Panc1 (cell line): ENCODE results near the gene PTGDR2. TPM values are rescaled to one million over a fixed set of nuclear protein-coding genes. Genes with fewer than 3 reads are reported as not detected.
"Not testable (repeated sequence)": the region's sequence is repeated elsewhere in the genome, so short reads cannot be mapped to it uniquely, and the experiment has no call there.

Source experiments
- ATAC-seq: fragments of 200-7000 bp; cut with Tn5 transposase; 2 replicates; pipeline ENCODE4 v1.9.1; 2020; ENCODE audit warnings: mild to moderate bottlenecking, moderate library complexity
- BruUV-seq: library from RNA; stranded (reverse); fragments of 400-500 nt; replicated peaks from 2 replicates; lab custom pipeline; 2021; lab: Mats Ljungman, UMichigan
- CTCF ChIA-PET: fragments of 300-600 bp; sonication (Branson Sonifier 250); formaldehyde crosslinking; loops from one replicate; lab custom pipeline; 2022; ENCODE audit warnings: antibody characterized with exemption; lab: Charles Lee
- POLR2A ChIA-PET: fragments of 300-600 bp; sonication (Branson Sonifier 250); formaldehyde crosslinking; loops from one replicate; lab custom pipeline; 2022; ENCODE audit warnings: antibody characterized with exemption; lab: Charles Lee
- DNase-seq: peaks from one replicate; pipeline ENCODE4 v3.0.0-alpha.2; 2010; ENCODE audit warnings: low read depth, low spot score
- H3K27ac ChIP-seq: 2 replicates; pipeline ENCODE4 v1.5.1; 2011; ENCODE audit warnings: mild to moderate bottlenecking, low read length, inconsistent platforms
- H3K27me3 ChIP-seq: fragments of 200-500 bp; sonication (Bioruptor generic); 2 replicates; pipeline ENCODE4 v1.6.0; 2014; ENCODE audit warnings: low read length, inconsistent platforms; ENCODE audit not compliant: control insufficient read depth, insufficient read depth
- H3K36me3 ChIP-seq: fragments of 200-500 bp; sonication (Bioruptor generic); 2 replicates; pipeline ENCODE4 v1.5.1; 2014; ENCODE audit warnings: inconsistent platforms, mild to moderate bottlenecking, low read length, moderate library complexity; ENCODE audit not compliant: control insufficient read depth, insufficient read depth
- H3K4me1 ChIP-seq: 2 replicates; pipeline ENCODE4 v1.5.1; 2011; ENCODE audit warnings: inconsistent platforms, mild to moderate bottlenecking, low read length, moderate library complexity; ENCODE audit not compliant: control insufficient read depth, insufficient read depth
- H3K4me3 ChIP-seq, 2 experiments: 2 replicates each; pipeline ENCODE4 v1.5.1; 2011 to 2012; ENCODE audit warnings: low read depth in 2 of 2, low read length in 2 of 2, mild to moderate bottlenecking in 2 of 2, inconsistent platforms in 1 of 2, moderate library complexity in 1 of 2
- H3K9me3 ChIP-seq: fragments of 200-500 bp; sonication (Bioruptor generic); 2 replicates; pipeline ENCODE4 v1.5.1; 2014; ENCODE audit warnings: low read depth, mild to moderate bottlenecking, inconsistent platforms, low read length, moderate library complexity; ENCODE audit not compliant: control insufficient read depth, insufficient read depth
- CTCF ChIP-seq: fragments of 450-650 bp; IDR thresholded peaks from 2 replicates; pipeline ENCODE4 v1.5.1; 2017; ENCODE audit warnings: mild to moderate bottlenecking
- POLR2AphosphoS5 ChIP-seq: IDR thresholded peaks from 2 replicates; pipeline ENCODE4 v1.6.1; 2012; ENCODE audit warnings: mild to moderate bottlenecking, low read depth, low read length, moderate library complexity
- REST ChIP-seq, 2 experiments: IDR thresholded peaks; 2 replicates each; pipeline ENCODE4 v1.6.1; 2011 to 2012; ENCODE audit warnings: low read depth in 2 of 2, control low read depth in 1 of 2, low read length in 1 of 2, mild to moderate bottlenecking in 1 of 2, moderate library complexity in 1 of 2; ENCODE audit not compliant: insufficient read depth in 1 of 2
- SIN3A ChIP-seq: IDR thresholded peaks from 2 replicates; pipeline ENCODE4 v1.6.1; 2012; ENCODE audit warnings: low read depth, mild to moderate bottlenecking, low read length, moderate library complexity, borderline replicate concordance; ENCODE audit not compliant: insufficient read depth
- TCF7L2 ChIP-seq: IDR thresholded peaks from 2 replicates; pipeline ENCODE4 v1.6.1; 2011; ENCODE audit warnings: mild to moderate bottlenecking, low read depth, low read length, inconsistent platforms
- in situ Hi-C: cut with HindIII; loops from 2 replicates; pipeline ENCODE4 v1.10.0; 2016; ENCODE audit warnings: low sequenced_read_pairs, low pct_unique_long_range_greater_than_20kb
- intact Hi-C: fragments of 100-400 bp; cut with micrococcal nuclease; formaldehyde crosslinking; loops from one replicate; pipeline ENCODE4 v1.10.0; 2022; ENCODE audit not compliant: unreplicated experiment
- total RNA-seq: library from RNA; stranded (reverse); gene quantifications from one replicate; pipeline ENCODE4 v1.2.1, GENCODE V29; 2021; ENCODE audit not compliant: unreplicated experiment

PTGDR2 gene
- total RNA-seq, 1 experiment from 2014 or later = not detected

- in situ Hi-C loops = no loop called here
- Histone ChIP-seq H3K27ac (no peak overlapping the region), H3K36me3 (no peaks in the 10 kb centered on the region), H3K9me3 (no peaks in the 10 kb centered on the region), H3K4me1 (no peaks in the 10 kb centered on the region), H3K4me3 (no peak overlapping the region), H3K27me3 (no peaks in the 10 kb centered on the region)
- ATAC-seq (no peak), DNase-seq (no peak)
- CTCF ChIA-PET = no interaction called here
- no peak for TF ChIP-seq REST (IDR thresholded peaks at IDR 0.05; ENCODE audit: insufficient read depth in 1 of 2, low read depth in 2 of 2, low read length in 1 of 2)
- TF ChIP-seq CTCF = no peak
- TF ChIP-seq POLR2AphosphoS5 = no peak
- no peak for TF ChIP-seq SIN3A
- no peak for TF ChIP-seq TCF7L2
- BruUV-seq = no TSS peak
- POLR2A ChIA-PET = no interaction called here
- intact Hi-C loops = no loop called here
Observed at GRCh38 chr11:60825790-60826189, 30.0 kb downstream of the PTGDR2 start.

GRCh38 chr11:60825118-60825517, 30.6 kb downstream of the PTGDR2 start:
- no peaks in the 10 kb centered on the region for H3K27me3 ChIP-seq
- no peak overlapping the region for H3K27ac ChIP-seq
- no peaks in the 10 kb centered on the region for H3K36me3 ChIP-seq
- H3K9me3 ChIP-seq = no peaks in the 10 kb centered on the region
- no peak overlapping the region for H3K4me3 ChIP-seq
- no peak for TF ChIP-seq SIN3A
- no peak for TF ChIP-seq REST (IDR thresholded peaks at IDR 0.05; ENCODE audit: insufficient read depth in 1 of 2, low read depth in 2 of 2, low read length in 1 of 2)
- TF ChIP-seq TCF7L2 = no peak
- no peak for TF ChIP-seq POLR2AphosphoS5
- TF ChIP-seq CTCF = no peak
- POLR2A ChIA-PET = no interaction called here
- no peak for ATAC-seq
- in situ Hi-C loops = no loop called here
- no TSS peak for BruUV-seq
- H3K4me1 ChIP-seq = no peaks in the 10 kb centered on the region
- CTCF ChIA-PET = no interaction called here
- DNase-seq = no peak
- intact Hi-C loops = no loop called here

- CTCF ChIA-PET, in situ Hi-C loops, H3K36me3 ChIP-seq, BruUV-seq, H3K4me3 ChIP-seq, H3K4me1 ChIP-seq, DNase-seq, H3K9me3 ChIP-seq, H3K27ac ChIP-seq, H3K27me3 ChIP-seq, ATAC-seq, POLR2A ChIA-PET: not testable (repeated sequence)
- intact Hi-C loops = loop anchor here (5.0 kb wide), 1 partner anchor 47 kb away; no protein-coding TSS in a partner anchor
Observed at GRCh38 chr11:60823745-60824306, 31.9 kb downstream of the PTGDR2 start.
